ENCODE measurements around the gene CDH11.

Gene CDH11

GRCh38 chr16:64948056-64948455 lies 173.8 kb downstream of the CDH11 start:
- TF ChIP-seq POLR2AphosphoS5 (IDR thresholded peaks at IDR 0.05; ENCODE audit: low read depth, low read length) (no peak), TAF1 (IDR thresholded peaks at IDR 0.05; ENCODE audit: borderline replicate concordance, insufficient read depth, low read length) (no peak), SIN3A (IDR thresholded peaks at IDR 0.05; ENCODE audit: borderline replicate concordance, insufficient read depth, low read length) (no peak), FOXP2 (optimal IDR thresholded peaks at IDR 0.05; ENCODE audit: borderline replicate concordance, extremely low read depth, extremely low read length, insufficient read depth) (no peak)
- TF ChIP-seq, protein P1, sequence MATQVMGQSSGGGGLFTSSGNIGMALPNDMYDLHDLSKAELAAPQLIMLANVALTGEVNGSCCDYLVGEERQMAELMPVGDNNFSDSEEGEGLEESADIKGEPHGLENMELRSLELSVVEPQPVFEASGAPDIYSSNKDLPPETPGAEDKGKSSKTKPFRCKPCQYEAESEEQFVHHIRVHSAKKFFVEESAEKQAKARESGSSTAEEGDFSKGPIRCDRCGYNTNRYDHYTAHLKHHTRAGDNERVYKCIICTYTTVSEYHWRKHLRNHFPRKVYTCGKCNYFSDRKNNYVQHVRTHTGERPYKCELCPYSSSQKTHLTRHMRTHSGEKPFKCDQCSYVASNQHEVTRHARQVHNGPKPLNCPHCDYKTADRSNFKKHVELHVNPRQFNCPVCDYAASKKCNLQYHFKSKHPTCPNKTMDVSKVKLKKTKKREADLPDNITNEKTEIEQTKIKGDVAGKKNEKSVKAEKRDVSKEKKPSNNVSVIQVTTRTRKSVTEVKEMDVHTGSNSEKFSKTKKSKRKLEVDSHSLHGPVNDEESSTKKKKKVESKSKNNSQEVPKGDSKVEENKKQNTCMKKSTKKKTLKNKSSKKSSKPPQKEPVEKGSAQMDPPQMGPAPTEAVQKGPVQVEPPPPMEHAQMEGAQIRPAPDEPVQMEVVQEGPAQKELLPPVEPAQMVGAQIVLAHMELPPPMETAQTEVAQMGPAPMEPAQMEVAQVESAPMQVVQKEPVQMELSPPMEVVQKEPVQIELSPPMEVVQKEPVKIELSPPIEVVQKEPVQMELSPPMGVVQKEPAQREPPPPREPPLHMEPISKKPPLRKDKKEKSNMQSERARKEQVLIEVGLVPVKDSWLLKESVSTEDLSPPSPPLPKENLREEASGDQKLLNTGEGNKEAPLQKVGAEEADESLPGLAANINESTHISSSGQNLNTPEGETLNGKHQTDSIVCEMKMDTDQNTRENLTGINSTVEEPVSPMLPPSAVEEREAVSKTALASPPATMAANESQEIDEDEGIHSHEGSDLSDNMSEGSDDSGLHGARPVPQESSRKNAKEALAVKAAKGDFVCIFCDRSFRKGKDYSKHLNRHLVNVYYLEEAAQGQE (IDR thresholded peaks at IDR 0.05; ENCODE audit: insufficient read depth in 1 of 2, low read depth in 2 of 2, low read length in 2 of 2): no peak

- TF ChIP-seq, protein P1 (IDR thresholded peaks at IDR 0.05; ENCODE audit: insufficient read depth in 1 of 2, low read depth in 2 of 2, low read length in 2 of 2): no peak
- TF ChIP-seq SIN3A (IDR thresholded peaks at IDR 0.05; ENCODE audit: borderline replicate concordance, insufficient read depth, low read length): no peak
Observed at GRCh38 chr16:64947651-64948050, 174.2 kb downstream of the CDH11 start.

GRCh38 chr16:64933885-64934284 lies 188.0 kb downstream of the CDH11 start:
- TF ChIP-seq, protein P1 (IDR thresholded peaks at IDR 0.05; ENCODE audit: insufficient read depth in 1 of 2, low read depth in 2 of 2, low read length in 2 of 2): no peak
- TF ChIP-seq POLR2AphosphoS5 (IDR thresholded peaks at IDR 0.05; ENCODE audit: low read depth, low read length) (no peak), FOXP2 (optimal IDR thresholded peaks at IDR 0.05; ENCODE audit: borderline replicate concordance, extremely low read depth, extremely low read length, insufficient read depth) (no peak), TAF1 (IDR thresholded peaks at IDR 0.05; ENCODE audit: borderline replicate concordance, insufficient read depth, low read length) (no peak), SIN3A (IDR thresholded peaks at IDR 0.05; ENCODE audit: borderline replicate concordance, insufficient read depth, low read length) (no peak)

- TF ChIP-seq, protein P1 (IDR thresholded peaks at IDR 0.05; ENCODE audit: insufficient read depth in 1 of 2, low read depth in 2 of 2, low read length in 2 of 2): no peak
- TF ChIP-seq POLR2AphosphoS5 (IDR thresholded peaks at IDR 0.05; ENCODE audit: low read depth, low read length) (no peak), SIN3A (IDR thresholded peaks at IDR 0.05; ENCODE audit: borderline replicate concordance, insufficient read depth, low read length) (no peak), TAF1 (IDR thresholded peaks at IDR 0.05; ENCODE audit: borderline replicate concordance, insufficient read depth, low read length) (no peak)
Observed at GRCh38 chr16:64926476-64926875, 195.4 kb downstream of the CDH11 start.

GRCh38 chr16:64925166-64925565 lies 196.7 kb downstream of the CDH11 start:
- TF ChIP-seq POLR2AphosphoS5 (IDR thresholded peaks at IDR 0.05; ENCODE audit: low read depth, low read length): no peak
- no peak for TF ChIP-seq FOXP2 (optimal IDR thresholded peaks at IDR 0.05; ENCODE audit: borderline replicate concordance, extremely low read depth, extremely low read length, insufficient read depth)
- TF ChIP-seq, protein P1 (IDR thresholded peaks at IDR 0.05; ENCODE audit: insufficient read depth in 1 of 2, low read depth in 2 of 2, low read length in 2 of 2): no peak
- no peak for TF ChIP-seq TAF1 (IDR thresholded peaks at IDR 0.05; ENCODE audit: borderline replicate concordance, insufficient read depth, low read length)
- no peak for TF ChIP-seq SIN3A (IDR thresholded peaks at IDR 0.05; ENCODE audit: borderline replicate concordance, insufficient read depth, low read length)

Data from PFSK-1 (cell line).